RWPE2 (cell line): ENCODE results near the gene ARHGAP45.

ENCODE experiments used
- ATAC-seq: fragments of 200-7000 bp; cut with Tn5 transposase; 3 replicates; pipeline ENCODE4 v1.9.1; 2021; ENCODE audit warnings: low read depth
- DNase-seq: peaks from one replicate; pipeline ENCODE4 v3.0.0-alpha.2; 2020; ENCODE audit warnings: low spot score
- H3K27ac ChIP-seq: fragments of 450-650 bp; 2 replicates; pipeline ENCODE4 v1.5.1; 2017; ENCODE audit warnings: mild to moderate bottlenecking; ENCODE audit not compliant: poor library complexity, severe bottlenecking
- H3K27me3 ChIP-seq: fragments of 250-450 bp; sonication (Bioruptor Pico); 2 replicates; pipeline ENCODE4 v1.5.1; 2021; ENCODE audit warnings: mild to moderate bottlenecking, moderate library complexity; ENCODE audit not compliant: insufficient read depth, poor library complexity, severe bottlenecking
- H3K36me3 ChIP-seq: fragments of 250-450 bp; sonication (Bioruptor Pico); 2 replicates; pipeline ENCODE4 v1.5.1; 2020; ENCODE audit warnings: low read depth, mild to moderate bottlenecking, moderate library complexity
- H3K4me1 ChIP-seq: fragments of 250-450 bp; sonication (Bioruptor Pico); 2 replicates; pipeline ENCODE4 v1.5.1; 2021; ENCODE audit warnings: mild to moderate bottlenecking, moderate library complexity; ENCODE audit not compliant: insufficient read depth, poor library complexity, severe bottlenecking
- H3K4me3 ChIP-seq: fragments of 250-450 bp; sonication (Bioruptor Pico); 2 replicates; pipeline ENCODE4 v1.5.1; 2021; ENCODE audit warnings: mild to moderate bottlenecking, moderate library complexity; ENCODE audit not compliant: severe bottlenecking
- H3K9me3 ChIP-seq: fragments of 250-450 bp; sonication (Bioruptor Pico); 2 replicates; pipeline ENCODE4 v1.5.1; 2021; ENCODE audit warnings: mild to moderate bottlenecking, moderate library complexity; ENCODE audit not compliant: severe bottlenecking
- TF ChIP-seq, protein P1 (sequence below): fragments of 450-650 bp; IDR thresholded peaks from one replicate; pipeline ENCODE4 v1.5.1; 2017; ENCODE audit warnings: mild to moderate bottlenecking, moderate library complexity; ENCODE audit not compliant: poor library complexity, severe bottlenecking

Gene ARHGAP45

GRCh38 chr19:1049800-1050199, 17.2 kb upstream of the ARHGAP45 start:
- DNase-seq (no peak), ATAC-seq (no peak)
- Histone ChIP-seq H3K27ac (no peak overlapping the region), H3K9me3 (no peaks in the 10 kb centered on the region), H3K4me1 (no peaks in the 10 kb centered on the region), H3K36me3 (no peaks in the 10 kb centered on the region), H3K27me3 (no peaks in the 10 kb centered on the region), H3K4me3 (no peak overlapping the region)
- TF ChIP-seq, protein P1, sequence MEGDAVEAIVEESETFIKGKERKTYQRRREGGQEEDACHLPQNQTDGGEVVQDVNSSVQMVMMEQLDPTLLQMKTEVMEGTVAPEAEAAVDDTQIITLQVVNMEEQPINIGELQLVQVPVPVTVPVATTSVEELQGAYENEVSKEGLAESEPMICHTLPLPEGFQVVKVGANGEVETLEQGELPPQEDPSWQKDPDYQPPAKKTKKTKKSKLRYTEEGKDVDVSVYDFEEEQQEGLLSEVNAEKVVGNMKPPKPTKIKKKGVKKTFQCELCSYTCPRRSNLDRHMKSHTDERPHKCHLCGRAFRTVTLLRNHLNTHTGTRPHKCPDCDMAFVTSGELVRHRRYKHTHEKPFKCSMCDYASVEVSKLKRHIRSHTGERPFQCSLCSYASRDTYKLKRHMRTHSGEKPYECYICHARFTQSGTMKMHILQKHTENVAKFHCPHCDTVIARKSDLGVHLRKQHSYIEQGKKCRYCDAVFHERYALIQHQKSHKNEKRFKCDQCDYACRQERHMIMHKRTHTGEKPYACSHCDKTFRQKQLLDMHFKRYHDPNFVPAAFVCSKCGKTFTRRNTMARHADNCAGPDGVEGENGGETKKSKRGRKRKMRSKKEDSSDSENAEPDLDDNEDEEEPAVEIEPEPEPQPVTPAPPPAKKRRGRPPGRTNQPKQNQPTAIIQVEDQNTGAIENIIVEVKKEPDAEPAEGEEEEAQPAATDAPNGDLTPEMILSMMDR: no peak

DNA sequence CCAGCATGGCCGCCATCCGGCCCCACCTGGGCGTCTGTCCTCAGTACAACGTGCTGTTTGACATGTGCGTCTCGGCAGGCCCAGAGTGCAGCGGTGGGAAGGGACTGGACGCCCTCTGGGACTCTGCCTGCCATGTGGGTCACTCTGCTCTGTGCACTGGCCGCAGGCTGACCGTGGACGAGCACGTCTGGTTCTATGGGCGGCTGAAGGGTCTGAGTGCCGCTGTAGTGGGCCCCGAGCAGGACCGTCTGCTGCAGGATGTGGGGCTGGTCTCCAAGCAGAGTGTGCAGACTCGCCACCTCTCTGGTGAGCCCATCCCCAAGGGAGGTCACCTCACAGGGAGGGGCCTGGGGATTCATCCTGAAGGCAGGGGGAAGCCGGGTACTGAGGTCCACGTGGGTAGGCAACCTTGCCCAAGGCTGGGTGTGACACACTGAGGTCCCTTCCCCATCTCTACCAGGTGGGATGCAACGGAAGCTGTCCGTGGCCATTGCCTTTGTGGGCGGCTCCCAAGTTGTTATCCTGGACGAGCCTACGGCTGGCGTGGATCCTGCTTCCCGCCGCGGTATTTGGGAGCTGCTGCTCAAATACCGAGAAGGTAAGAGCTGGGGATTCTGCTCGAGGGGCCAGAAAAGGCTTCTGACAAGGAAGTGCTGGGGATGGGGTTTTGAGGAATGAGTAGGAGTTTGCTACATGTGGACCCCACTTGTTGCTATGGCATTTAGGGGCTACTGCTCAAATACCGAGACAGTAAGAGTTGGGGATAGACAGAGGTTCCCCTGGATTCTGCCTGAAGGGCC, 15.8 kb upstream of the ARHGAP45 start:
- Histone ChIP-seq H3K36me3 (no peaks in the 10 kb centered on the region), H3K4me1 (no peaks in the 10 kb centered on the region), H3K9me3 (no peaks in the 10 kb centered on the region), H3K4me3 (no peak overlapping the region), H3K27ac (no peak overlapping the region), H3K27me3 (no peaks in the 10 kb centered on the region)
- TF ChIP-seq, protein P1: no peak
- DNase-seq (no peak), ATAC-seq (no peak)

- DNase-seq: no peak
- no peak overlapping the region for H3K4me3 ChIP-seq
- no peak overlapping the region for H3K27ac ChIP-seq
- TF ChIP-seq, protein P1: no peak
- no peaks in the 10 kb centered on the region for H3K9me3 ChIP-seq
- no peaks in the 10 kb centered on the region for H3K27me3 ChIP-seq
- no peaks in the 10 kb centered on the region for H3K36me3 ChIP-seq
- no peaks in the 10 kb centered on the region for H3K4me1 ChIP-seq
- no peak for ATAC-seq
Observed at GRCh38 chr19:1051791-1052190, 15.2 kb upstream of the ARHGAP45 start.

DNA sequence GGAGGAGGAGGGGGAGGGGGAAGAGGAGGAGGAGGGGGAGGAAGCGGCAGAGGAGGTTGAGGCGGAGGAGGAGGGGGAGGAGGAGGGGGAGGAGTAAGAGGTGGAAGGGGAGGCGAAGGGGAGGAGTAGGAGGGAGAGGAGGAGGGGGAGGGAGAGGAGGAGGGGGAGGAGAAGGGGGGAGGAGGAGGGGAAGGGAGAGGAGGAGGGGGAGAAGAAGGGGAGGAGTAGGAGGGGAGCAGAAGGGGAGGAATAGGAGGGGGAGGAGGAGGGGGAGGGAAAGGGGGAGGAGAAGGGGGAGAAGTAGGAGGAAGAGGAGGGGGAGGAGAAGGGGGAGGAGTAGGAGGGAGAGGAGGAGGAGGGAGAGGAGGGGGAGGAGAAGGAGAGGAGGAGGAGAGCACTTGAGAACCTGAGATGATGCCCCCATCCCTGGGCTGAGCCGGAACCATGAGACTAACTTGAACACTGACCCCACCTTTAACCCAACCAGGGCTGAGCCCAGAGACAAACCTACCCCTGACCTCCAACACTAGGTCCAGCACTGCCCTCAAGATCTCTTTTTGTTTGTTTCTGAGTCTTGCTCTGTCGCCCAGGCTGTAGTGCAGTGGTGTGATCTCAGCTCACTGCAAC, 14.5 kb upstream of the ARHGAP45 start:
- Histone ChIP-seq H3K9me3 (no peaks in the 10 kb centered on the region), H3K4me1 (no peaks in the 10 kb centered on the region), H3K27me3 (no peaks in the 10 kb centered on the region), H3K27ac (no peak overlapping the region), H3K4me3 (no peak overlapping the region), H3K36me3 (no peaks in the 10 kb centered on the region)
- TF ChIP-seq, protein P1: no peak
- ATAC-seq: peak; percentile 21; the same call in 1 of the 3 replicates
- no peak for DNase-seq
